ENCODE data around the gene ADAMTS2. TPM values are rescaled to one million over a fixed set of nuclear protein-coding genes. Genes with fewer than 3 reads are reported as not detected.
A peak's percentile ranks its signal among the peaks of the same experiment; 100 is the strongest.

The ADAMTS2 gene
- total and polyA plus RNA-seq, 11 donors: 1.1 to 23.0 (median 5.5) TPM

DNA sequence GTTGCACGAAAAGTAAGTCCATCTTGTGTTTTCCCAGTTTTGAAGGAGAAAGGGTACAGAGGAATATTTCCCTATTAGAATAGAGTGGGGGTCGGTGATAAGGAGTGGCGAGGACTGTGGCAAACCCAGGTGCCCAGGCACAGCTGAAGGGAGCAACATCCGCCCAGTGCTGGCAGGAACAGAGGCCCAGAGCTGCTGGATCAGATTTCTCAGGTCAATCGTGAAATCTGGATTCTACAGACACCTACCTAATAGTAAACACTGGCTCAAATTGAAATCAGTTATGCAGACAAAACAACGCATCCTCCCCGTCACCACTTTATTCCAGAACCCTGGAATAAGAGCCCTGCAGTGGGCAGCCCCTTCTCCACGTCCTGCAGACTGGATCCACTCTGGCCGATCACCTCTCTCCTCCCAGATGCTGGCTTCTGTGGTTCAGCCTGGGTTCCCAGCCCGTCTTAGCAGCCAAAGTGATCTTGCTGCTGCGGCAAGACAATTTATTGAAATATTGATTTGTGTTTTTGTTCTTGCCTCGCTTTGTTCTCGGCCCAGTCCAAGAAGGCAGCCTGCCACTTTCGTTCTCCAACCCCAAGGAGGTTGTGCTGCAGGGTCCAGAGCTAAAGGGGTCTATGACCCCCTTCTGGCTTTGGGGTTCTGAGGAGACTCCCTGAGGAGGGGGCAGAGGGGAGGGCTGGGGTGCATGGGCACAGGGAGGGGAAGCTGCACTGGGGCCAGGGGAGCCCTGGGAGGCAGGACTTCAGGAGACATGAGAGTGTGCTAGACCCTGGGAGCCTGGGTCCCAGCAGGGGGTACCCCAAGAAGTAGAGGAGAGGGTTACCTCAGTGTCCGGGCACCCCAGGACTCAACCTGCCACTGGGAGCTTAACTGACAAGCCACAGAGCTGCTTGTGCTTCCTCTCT is 181.8 kb downstream of the ADAMTS2 start:
- ATAC-seq (no peak), DNase-seq (peak in 2 of 5 donors; percentile 10 to 28)
- TF ChIP-seq, protein P1, sequence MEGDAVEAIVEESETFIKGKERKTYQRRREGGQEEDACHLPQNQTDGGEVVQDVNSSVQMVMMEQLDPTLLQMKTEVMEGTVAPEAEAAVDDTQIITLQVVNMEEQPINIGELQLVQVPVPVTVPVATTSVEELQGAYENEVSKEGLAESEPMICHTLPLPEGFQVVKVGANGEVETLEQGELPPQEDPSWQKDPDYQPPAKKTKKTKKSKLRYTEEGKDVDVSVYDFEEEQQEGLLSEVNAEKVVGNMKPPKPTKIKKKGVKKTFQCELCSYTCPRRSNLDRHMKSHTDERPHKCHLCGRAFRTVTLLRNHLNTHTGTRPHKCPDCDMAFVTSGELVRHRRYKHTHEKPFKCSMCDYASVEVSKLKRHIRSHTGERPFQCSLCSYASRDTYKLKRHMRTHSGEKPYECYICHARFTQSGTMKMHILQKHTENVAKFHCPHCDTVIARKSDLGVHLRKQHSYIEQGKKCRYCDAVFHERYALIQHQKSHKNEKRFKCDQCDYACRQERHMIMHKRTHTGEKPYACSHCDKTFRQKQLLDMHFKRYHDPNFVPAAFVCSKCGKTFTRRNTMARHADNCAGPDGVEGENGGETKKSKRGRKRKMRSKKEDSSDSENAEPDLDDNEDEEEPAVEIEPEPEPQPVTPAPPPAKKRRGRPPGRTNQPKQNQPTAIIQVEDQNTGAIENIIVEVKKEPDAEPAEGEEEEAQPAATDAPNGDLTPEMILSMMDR (IDR thresholded peaks at IDR 0.05): no peak
- no peak for TF ChIP-seq POLR2A (IDR thresholded peaks at IDR 0.05)
- Histone ChIP-seq H3K27me3 (peaks cover 0 to 17% (median 0%) of the 10 kb centered on the region in 9 donors), H3K27ac (no peak overlapping the region), H3K4me1 (peaks cover 0 to 13% (median 7%) of the 10 kb centered on the region in 12 donors), H3K9me3 (peaks cover 0 to 8% (median 0%) of the 10 kb centered on the region in 12 donors), H3K4me3 (no peak overlapping the region), H3K36me3 (peaks cover 0 to 2% (median 0%) of the 10 kb centered on the region in 9 donors)
- intact Hi-C loops (cut with DNase I): loop anchor here in 5 of 10 donors (10.0 kb wide), 2 partner anchors 181 to 191 kb away; partner anchors contain the start of gene ADAMTS2 (in 4 of the 5)
- 85 to 94% (median 89%) methylated on average over 14 to 15 of the region's 15 CpGs for WGBS, 4 donors

DNA sequence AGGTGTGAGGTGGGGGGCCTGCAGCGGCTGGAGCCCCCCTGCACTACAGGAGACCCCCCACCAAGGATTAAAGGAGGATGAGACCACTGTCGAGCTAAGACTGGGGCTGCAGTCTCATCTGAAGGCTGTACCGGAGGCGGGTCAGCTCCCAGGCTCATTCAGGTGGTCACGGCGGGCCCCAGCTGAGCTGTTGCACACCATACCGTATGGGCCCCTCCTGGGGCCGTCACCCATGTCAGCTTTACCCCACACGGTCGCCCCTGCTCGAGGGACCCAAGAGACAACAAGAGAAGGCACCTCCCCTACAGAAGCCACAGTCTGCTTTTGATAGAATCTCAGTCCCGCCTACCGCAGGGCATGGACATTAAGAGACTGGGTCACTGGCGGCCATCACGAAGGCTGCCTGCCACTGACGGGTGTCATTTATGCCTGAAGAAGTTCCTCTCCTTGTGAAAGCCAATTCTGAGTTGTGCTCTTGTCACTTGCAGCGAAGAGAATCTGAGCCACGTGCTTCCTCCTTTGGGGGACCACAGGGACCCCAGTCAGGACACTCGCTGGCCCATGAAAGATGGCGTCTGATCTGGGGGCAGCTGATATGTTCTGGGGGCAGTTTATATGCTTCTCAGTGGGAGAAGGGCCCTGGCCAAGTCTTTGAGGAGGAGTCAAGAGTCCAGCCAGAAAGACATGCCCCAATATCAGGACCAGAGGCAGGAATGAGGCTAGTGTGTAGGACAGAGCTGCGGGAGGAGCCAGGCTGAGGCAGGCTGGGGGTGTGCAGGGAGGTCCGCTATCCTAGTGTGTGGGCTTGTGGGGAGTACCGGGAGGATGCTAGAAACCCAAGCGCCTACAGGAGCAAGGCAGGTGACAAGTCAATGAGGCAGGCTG is 182.7 kb downstream of the ADAMTS2 start:
- Histone ChIP-seq H3K4me3 (no peak overlapping the region), H3K9me3 (peaks cover 0 to 8% (median 0%) of the 10 kb centered on the region in 12 donors), H3K27me3 (peaks cover 0 to 8% (median 0%) of the 10 kb centered on the region in 9 donors), H3K27ac (no peak overlapping the region), H3K4me1 (peaks cover 0 to 11% (median 5%) of the 10 kb centered on the region in 12 donors), H3K36me3 (peaks cover 0 to 3% (median 0%) of the 10 kb centered on the region in 9 donors)
- no peak for TF ChIP-seq POLR2A (IDR thresholded peaks at IDR 0.05)
- TF ChIP-seq, protein P1 (IDR thresholded peaks at IDR 0.05): no peak
- WGBS, 4 donors: 91 to 95% (median 93%) methylated on average over 24 of the region's 24 CpGs
- intact Hi-C loops (cut with DNase I): loop anchor here in 5 of 10 donors (10.0 kb wide), 2 partner anchors 182 to 192 kb away; partner anchors contain the start of gene ADAMTS2 (in 4 of the 5)
- ATAC-seq: no peak
- peak in 2 of 5 donors; percentile 14 to 46 for DNase-seq

DNA sequence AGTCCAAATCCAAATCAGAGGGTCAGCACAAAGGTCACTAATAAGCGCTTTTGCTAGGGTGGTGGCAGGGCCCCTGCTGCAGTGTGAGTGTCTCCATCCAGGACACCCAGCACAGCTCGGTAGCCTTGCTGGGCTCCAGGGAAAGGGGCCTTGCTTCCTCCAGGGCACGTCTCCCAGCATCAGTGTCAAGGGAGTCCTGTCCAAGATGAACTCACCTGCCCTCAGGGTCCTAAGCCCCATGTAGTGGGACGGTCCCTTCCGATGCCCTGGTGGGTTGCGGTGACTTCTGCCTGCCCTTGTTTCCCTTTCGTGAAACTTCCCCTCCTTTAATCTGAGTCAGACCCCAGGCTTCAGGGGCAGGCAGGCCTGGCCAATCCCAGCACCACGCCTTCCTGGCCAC is 183.4 kb downstream of the ADAMTS2 start:
- no peak overlapping the region for H3K27ac ChIP-seq
- no peak overlapping the region for H3K4me3 ChIP-seq
- peak in 2 of 5 donors; percentile 10 to 34 for DNase-seq
- peaks cover 0 to 8% (median 0%) of the 10 kb centered on the region in 12 donors for H3K9me3 ChIP-seq
- H3K4me1 ChIP-seq: peaks cover 0 to 4% (median 0%) of the 10 kb centered on the region in 12 donors
- no peak for TF ChIP-seq POLR2A (IDR thresholded peaks at IDR 0.05)
- TF ChIP-seq, protein P1 (IDR thresholded peaks at IDR 0.05): no peak
- H3K36me3 ChIP-seq: peaks cover 0 to 3% (median 0%) of the 10 kb centered on the region in 9 donors
- ATAC-seq: no peak
- intact Hi-C loops (cut with DNase I): loop anchor here in 5 of 10 donors (10.0 kb wide), 2 partner anchors 183 to 193 kb away; partner anchors contain the start of gene ADAMTS2 (in 4 of the 5)
- WGBS, 4 donors: 90 to 97% (median 93%) methylated on average over 8 of the region's 8 CpGs
- peaks cover 0 to 4% (median 0%) of the 10 kb centered on the region in 9 donors for H3K27me3 ChIP-seq
